Measurements from ENCODE around the gene TNFRSF8.

TNFRSF8 gene

DNA sequence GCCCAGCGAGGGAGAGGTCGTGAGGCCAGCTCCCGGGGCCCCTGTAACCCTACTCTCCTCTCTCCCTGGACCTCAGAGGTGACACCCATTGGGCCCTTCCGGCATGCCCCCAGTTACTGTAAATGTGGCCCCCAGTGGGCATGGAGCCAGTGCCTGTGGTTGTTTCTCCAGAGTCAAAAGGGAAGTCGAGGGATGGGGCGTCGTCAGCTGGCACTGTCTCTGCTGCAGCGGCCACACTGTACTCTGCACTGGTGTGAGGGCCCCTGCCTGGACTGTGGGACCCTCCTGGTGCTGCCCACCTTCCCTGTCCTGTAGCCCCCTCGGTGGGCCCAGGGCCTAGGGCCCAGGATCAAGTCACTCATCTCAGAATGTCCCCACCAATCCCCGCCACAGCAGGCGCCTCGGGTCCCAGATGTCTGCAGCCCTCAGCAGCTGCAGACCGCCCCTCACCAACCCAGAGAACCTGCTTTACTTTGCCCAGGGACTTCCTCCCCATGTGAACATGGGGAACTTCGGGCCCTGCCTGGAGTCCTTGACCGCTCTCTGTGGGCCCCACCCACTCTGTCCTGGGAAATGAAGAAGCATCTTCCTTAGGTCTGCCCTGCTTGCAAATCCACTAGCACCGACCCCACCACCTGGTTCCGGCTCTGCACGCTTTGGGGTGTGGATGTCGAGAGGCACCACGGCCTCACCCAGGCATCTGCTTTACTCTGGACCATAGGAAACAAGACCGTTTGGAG is 80.0 kb downstream of the TNFRSF8 start:
- DNase-seq (ENCODE audit: low read depth) = no peak

GRCh38 chr1:12143631-12144155 is 80.6 kb downstream of the TNFRSF8 start:
- peak; percentile 20 for DNase-seq (ENCODE audit: low read depth)

DNA sequence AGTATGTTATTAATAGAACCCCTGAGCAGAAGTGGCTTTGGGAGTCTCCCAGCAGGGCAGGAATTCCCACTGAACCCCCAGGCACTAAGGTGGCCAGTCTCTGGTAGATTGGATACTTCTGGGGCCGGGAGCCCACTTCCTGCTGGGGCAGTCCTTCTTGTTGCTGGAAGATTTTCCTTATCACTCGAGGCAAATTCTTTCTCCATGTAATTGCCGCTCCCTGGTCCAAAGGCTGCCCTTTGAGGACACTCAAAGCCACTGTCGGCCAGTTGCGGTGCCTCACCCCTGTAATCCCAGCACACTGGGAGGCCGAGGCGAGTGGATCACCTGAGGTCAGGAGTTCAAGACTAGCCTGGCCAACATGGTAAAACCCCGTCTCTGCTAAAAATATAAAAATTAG is 81.1 kb downstream of the TNFRSF8 start:
- DNase-seq (ENCODE audit: low read depth) = no peak

- no peak for DNase-seq (ENCODE audit: low read depth)
Observed at GRCh38 chr1:12144969-12145368, 81.9 kb downstream of the TNFRSF8 start.

- no peak for DNase-seq (ENCODE audit: low read depth)
Observed at GRCh38 chr1:12145616-12146342, 82.7 kb downstream of the TNFRSF8 start.

GRCh38 chr1:12146343-12147112 is 83.4 kb downstream of the TNFRSF8 start:
- DNase-seq (ENCODE audit: low read depth) = no peak

- DNase-seq (ENCODE audit: low read depth) = no peak
Observed at GRCh38 chr1:12147201-12147701, 84.1 kb downstream of the TNFRSF8 start.

- no peak for DNase-seq (ENCODE audit: low read depth)
Observed at GRCh38 chr1:12148160-12148957, 85.3 kb downstream of the TNFRSF8 start.

DNA sequence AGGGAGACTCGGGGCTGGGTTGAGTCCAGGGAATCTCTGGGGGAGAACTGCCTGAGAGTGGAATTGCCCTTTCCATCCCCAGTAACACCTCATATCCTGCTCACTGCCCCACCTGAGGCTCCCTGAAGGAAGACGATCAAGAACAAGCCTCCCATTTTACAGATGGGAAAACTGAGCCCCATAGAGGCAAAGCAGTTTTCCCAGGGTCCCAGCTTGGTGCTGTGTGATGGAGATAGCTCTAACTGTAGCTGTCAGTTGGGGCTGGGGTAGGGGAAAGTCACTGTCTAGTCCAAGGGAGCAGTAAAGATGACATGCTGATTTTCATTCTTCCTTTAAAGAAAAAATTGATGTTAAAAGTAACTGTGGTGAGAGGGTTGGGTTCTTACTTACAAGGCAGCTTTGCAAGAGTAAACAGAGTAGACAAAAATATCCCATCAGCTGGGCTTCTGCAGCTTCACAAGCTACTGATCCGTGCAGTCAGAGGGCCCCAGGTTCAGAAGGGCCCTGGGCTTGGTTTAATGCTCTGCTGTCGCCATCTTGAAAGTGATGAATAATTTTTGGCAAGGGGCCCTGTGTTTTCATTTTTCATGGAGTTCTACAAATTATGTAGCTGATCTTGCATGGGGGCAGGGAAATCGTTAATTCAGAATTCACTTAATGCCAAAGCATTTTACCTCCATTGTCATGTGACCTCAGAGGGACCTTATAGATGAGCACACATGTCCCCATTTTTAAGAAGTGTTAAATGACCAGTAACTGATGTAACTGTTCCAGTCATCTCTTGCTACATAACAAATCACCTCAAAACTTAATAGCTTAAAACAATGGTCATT is 86.1 kb downstream of the TNFRSF8 start:
- DNase-seq (ENCODE audit: low read depth) = no peak

DNA sequence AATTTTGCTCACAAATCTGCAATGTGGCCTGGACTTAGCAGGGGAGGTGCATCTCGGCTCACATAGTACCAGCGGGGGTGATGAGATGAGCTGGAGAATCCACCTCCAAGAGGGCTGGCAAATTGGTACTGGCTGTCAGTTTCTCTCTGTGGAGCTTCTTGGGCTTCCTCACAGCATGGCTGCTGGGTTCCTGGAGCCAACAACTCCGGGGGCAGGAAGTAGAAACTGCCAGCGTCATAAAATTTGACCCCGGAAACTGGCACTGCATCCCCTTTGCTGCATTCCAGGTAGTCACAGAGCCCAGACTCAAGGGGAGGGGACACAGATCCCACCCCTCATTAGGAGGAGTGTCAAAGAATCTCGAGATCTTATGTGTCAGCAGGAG is 86.7 kb downstream of the TNFRSF8 start:
- DNase-seq (ENCODE audit: low read depth) = no peak

GRCh38 chr1:12150456-12151200 is 87.5 kb downstream of the TNFRSF8 start:
- no peak for DNase-seq (ENCODE audit: low read depth)

GRCh38 chr1:12151465-12151864 is 88.4 kb downstream of the TNFRSF8 start:
- no peak for DNase-seq (ENCODE audit: low read depth)

DNA sequence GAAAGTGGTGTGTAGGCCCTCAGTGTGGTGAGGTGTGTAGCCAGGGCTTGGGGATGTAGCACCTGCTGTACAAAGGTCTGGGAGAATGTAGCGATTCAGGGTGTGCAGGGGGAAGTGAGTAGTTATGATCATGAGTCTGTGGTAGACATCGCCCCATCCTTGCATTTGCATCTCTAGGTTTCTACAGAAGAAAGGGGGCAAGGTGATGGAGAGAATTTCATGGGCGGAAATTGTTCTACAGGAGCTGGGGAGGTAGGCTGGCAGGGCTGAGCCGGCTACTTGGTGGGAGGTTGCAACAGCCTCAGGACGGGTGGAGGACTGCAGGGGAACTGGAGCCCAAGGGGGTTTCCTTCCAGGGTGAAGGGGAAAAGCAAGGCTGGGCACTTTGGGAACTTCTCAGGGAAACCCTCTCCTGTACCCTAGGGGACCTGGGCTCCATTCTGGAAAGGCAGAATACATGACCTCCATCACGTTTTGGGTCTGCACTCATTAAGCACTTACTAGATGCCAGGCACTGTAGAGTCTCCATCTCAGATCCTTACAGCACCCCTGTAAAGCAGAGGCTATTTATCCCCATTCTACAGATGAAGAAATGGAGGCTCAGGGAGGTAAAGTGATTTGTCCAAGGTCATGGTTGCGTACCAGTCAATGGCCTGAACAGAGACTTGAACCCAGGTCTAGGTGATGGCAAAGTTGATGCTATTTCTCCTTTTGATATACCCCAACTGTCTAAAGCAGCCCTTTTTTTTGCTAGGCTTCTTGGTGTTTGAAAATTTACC is 89.2 kb downstream of the TNFRSF8 start:
- DNase-seq (ENCODE audit: low read depth) = no peak

- no peak for DNase-seq (ENCODE audit: low read depth)
Observed at GRCh38 chr1:12153181-12153785, 90.2 kb downstream of the TNFRSF8 start.

- DNase-seq (ENCODE audit: low read depth) = no peak
Observed at GRCh38 chr1:12155328-12155727, 92.2 kb downstream of the TNFRSF8 start.

- no peak for DNase-seq (ENCODE audit: low read depth)
Observed at GRCh38 chr1:12157366-12158231, 94.5 kb downstream of the TNFRSF8 start.

DNA sequence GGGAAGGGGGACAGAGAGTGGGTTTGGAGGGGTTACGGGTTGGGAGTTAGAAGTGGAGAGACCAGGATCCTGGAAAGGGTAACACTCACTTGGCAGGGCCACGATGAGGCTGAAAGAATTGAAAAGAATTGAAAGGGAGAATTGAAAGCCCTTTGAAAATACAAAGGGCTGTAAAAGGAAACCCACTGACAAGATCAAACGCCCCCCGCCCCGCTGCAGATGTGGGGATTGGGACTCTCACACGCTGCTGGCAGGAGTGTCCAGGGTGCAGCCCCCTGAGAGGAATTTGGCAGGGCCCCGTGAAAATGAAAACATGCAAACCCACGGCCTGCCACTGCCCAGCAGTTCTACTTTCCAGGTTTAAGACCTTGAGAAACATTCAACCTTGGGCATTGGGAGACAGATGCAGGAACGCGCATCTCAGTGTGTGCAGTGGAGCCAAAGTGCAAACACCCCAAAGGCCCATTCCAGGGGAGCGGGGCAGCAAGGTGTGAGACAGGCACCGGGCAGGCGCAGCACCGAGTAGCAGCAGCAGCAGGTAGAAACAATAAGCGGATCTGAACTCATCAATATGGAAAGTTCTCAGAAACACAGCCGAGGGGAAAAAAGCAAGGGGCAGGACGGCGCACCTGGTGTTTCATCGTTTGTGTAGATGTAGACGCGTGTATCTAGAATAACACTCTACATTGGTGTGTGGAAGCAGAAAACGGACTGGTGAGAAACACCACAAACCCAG is 95.4 kb downstream of the TNFRSF8 start:
- DNase-seq (ENCODE audit: low read depth) = no peak

Measured in activated T-cell treated with anti-CD3 and anti-CD28 coated beads for 1 hour (primary cell).